Measurements from ENCODE around the gene FAM177A1.

- no peak for TF ChIP-seq EZH2 (IDR thresholded peaks at IDR 0.05; ENCODE audit: borderline replicate concordance)
- TF ChIP-seq CTCF (IDR thresholded peaks at IDR 0.05; ENCODE audit: poor library complexity), result no peak
- TF ChIP-seq EZH2phosphoT487 (IDR thresholded peaks at IDR 0.05; ENCODE audit: low read depth, severe bottlenecking, unreplicated experiment), result no peak
Measured at GRCh38 chr14:35044939-35045797, 904 bp upstream of the FAM177A1 start.
